ENCODE data around the gene SMOC1. TPM values are rescaled to one million over a fixed set of nuclear protein-coding genes. Genes with fewer than 3 reads are reported as not detected.

The SMOC1 gene
- total RNA-seq, 1 experiment from 2014 or later: 0.46 TPM

DNA sequence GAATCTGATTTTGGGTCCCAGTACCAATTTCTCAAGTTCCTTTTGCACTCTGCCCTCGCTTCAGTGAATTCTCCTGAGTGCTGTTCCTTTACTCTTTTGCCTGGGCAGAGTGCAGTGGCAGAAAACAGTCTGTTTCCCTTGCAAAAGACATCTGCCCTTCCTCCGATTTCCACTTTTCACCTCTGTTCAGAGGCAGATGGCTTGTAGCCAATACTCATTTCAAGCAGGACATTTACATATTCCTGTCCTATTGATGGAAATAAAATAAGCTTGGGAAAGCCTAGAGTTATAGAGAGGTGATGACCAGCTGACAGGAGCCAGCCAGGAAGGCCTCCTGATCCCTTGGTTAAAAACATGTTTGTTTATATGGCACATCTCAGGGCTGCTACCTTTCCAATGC is 198.5 kb downstream of the SMOC1 start:
- BruUV-seq (replicated peaks): no TSS peak
- ATAC-seq: no peak
- Histone ChIP-seq H3K9me3 (ENCODE audit: control insufficient read depth, insufficient read depth, low read depth, low read length) (no peaks in the 10 kb centered on the region), H3K4me1 (ENCODE audit: control insufficient read depth, insufficient read depth, low read length) (no peaks in the 10 kb centered on the region), H3K4me3 (ENCODE audit: low read depth in 2 of 2, low read length in 2 of 2) (no peak overlapping the region), H3K27me3 (ENCODE audit: control insufficient read depth, insufficient read depth, low read length) (peaks cover 6% of the 10 kb centered on the region; the same call in 1 of the 2 replicates), H3K36me3 (ENCODE audit: control insufficient read depth, insufficient read depth, low read length) (no peaks in the 10 kb centered on the region), H3K27ac (ENCODE audit: low read length) (no peak overlapping the region)
- POLR2A ChIA-PET: no interaction called here
- intact Hi-C loops (cut with micrococcal nuclease; ENCODE audit: unreplicated experiment) (no loop called here), in situ Hi-C loops (cut with HindIII; ENCODE audit: low pct_unique_long_range_greater_than_20kb, low sequenced_read_pairs) (no loop called here)
- no peak for TF ChIP-seq TCF7L2 (IDR thresholded peaks at IDR 0.05; ENCODE audit: low read depth, low read length)
- TF ChIP-seq POLR2AphosphoS5 (IDR thresholded peaks at IDR 0.05; ENCODE audit: low read depth, low read length): no peak
- no peak for TF ChIP-seq REST (IDR thresholded peaks at IDR 0.05; ENCODE audit: insufficient read depth in 1 of 2, low read depth in 2 of 2, low read length in 1 of 2)
- no peak for TF ChIP-seq CTCF (IDR thresholded peaks at IDR 0.05)
- TF ChIP-seq SIN3A (IDR thresholded peaks at IDR 0.05; ENCODE audit: borderline replicate concordance, insufficient read depth, low read depth, low read length): no peak
- CTCF ChIA-PET: no interaction called here
- no peak for DNase-seq (ENCODE audit: low read depth, low spot score)

- H3K36me3 ChIP-seq (ENCODE audit: control insufficient read depth, insufficient read depth, low read length): no peaks in the 10 kb centered on the region
- H3K27me3 ChIP-seq (ENCODE audit: control insufficient read depth, insufficient read depth, low read length): peaks cover 6% of the 10 kb centered on the region; the same call in 1 of the 2 replicates
- H3K9me3 ChIP-seq (ENCODE audit: control insufficient read depth, insufficient read depth, low read depth, low read length): no peaks in the 10 kb centered on the region
- ChIA-PET CTCF (no interaction called here), POLR2A (no interaction called here)
- no peaks in the 10 kb centered on the region for H3K4me1 ChIP-seq (ENCODE audit: control insufficient read depth, insufficient read depth, low read length)
- BruUV-seq (replicated peaks): no TSS peak
- H3K4me3 ChIP-seq (ENCODE audit: low read depth in 2 of 2, low read length in 2 of 2): no peak overlapping the region
- TF ChIP-seq POLR2AphosphoS5 (IDR thresholded peaks at IDR 0.05; ENCODE audit: low read depth, low read length) (no peak), TCF7L2 (IDR thresholded peaks at IDR 0.05; ENCODE audit: low read depth, low read length) (no peak), SIN3A (IDR thresholded peaks at IDR 0.05; ENCODE audit: borderline replicate concordance, insufficient read depth, low read depth, low read length) (no peak), REST (IDR thresholded peaks at IDR 0.05; ENCODE audit: insufficient read depth in 1 of 2, low read depth in 2 of 2, low read length in 1 of 2) (no peak), CTCF (IDR thresholded peaks at IDR 0.05) (no peak)
- ATAC-seq: no peak
- intact Hi-C loops (cut with micrococcal nuclease; ENCODE audit: unreplicated experiment) (no loop called here), in situ Hi-C loops (cut with HindIII; ENCODE audit: low pct_unique_long_range_greater_than_20kb, low sequenced_read_pairs) (no loop called here)
- DNase-seq (ENCODE audit: low read depth, low spot score): no peak
- no peak overlapping the region for H3K27ac ChIP-seq (ENCODE audit: low read length)
Measured at GRCh38 chr14:70078329-70078728, 199.1 kb downstream of the SMOC1 start.

Data from Panc1 (cell line).